HG02884 (cell line): ENCODE data around the gene PLA2G4E.

Experiments used
- ATAC-seq: cut with Tn5 transposase; IDR thresholded peaks from one replicate; pipeline ENCODE4 v1.9.1; 2021; ENCODE audit warnings: mild to moderate bottlenecking, moderate library complexity; ENCODE audit not compliant: unreplicated experiment

Gene PLA2G4E, protein sequence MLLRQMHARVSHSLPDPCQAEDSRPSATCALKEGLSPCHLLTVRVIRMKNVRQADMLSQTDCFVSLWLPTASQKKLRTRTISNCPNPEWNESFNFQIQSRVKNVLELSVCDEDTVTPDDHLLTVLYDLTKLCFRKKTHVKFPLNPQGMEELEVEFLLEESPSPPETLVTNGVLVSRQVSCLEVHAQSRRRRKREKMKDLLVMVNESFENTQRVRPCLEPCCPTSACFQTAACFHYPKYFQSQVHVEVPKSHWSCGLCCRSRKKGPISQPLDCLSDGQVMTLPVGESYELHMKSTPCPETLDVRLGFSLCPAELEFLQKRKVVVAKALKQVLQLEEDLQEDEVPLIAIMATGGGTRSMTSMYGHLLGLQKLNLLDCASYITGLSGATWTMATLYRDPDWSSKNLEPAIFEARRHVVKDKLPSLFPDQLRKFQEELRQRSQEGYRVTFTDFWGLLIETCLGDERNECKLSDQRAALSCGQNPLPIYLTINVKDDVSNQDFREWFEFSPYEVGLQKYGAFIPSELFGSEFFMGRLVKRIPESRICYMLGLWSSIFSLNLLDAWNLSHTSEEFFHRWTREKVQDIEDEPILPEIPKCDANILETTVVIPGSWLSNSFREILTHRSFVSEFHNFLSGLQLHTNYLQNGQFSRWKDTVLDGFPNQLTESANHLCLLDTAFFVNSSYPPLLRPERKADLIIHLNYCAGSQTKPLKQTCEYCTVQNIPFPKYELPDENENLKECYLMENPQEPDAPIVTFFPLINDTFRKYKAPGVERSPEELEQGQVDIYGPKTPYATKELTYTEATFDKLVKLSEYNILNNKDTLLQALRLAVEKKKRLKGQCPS

DNA sequence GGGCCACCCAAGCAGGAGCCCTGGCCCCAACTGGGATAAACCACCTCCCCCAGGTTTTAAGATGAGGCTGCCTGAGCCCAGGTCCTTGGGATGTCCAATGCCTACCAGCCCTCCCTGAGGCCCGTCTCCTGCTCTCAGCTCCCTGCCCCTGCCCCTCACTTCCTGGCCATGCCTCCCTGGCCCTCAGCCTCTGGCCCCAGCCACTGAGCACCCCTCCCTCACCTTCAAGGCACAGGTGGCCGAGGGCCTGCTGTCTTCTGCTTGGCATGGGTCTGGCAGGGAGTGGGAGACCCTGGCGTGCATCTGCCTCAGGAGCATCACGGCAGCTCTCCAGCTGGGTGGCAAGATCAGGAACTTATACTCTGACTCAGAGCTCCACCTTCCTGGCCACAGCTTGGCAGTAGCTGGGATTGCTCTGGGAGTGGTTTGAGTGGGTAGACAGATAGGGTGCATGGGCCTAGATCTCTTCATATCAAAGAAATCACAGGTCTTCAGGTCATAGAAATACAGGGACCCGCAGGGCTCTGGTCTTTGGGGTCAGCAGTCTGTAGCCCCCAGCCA lies at the start of gene PLA2G4E:
PLA2G4E (minus strand) TSS at position 330 of the 561 bp plus-strand sequence; CDS start at position 318, 12 bp downstream.
- ATAC-seq: no peak

DNA sequence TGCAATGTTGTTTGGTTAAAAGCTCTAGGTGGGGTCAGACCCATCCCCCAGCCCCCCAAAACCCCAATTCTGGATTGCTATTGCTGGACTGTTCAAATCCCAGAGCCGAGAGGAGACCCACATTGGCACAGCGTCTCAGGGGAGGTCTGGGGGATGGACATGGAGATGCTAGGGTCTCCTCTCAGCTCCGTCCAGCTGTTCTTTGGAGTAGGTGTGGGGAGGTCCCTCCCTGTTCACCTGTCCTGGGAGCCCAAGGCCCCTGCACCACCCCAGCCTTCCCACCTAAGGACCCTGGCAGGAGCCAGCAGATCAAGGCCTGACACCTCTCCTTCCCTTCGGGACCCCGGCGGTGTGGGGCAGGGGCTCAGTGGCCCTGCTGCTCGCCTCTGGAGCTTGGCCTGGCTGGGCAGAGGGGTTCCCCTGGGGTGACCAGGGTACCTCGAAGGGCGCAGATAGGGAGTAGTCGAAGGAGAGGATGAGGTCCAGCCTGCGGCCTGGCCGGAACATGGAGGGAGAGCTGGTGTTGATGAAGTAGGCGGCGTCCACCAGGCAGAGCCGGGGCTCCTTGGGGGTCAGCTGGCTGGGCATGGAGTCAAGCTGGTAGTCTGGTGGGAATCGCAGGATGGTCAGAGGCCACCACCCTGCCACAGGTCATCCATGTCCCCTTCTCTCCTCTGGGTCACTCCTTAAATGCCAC lies 49.6 kb upstream of the PLA2G4E start:
- ATAC-seq: no peak

DNA sequence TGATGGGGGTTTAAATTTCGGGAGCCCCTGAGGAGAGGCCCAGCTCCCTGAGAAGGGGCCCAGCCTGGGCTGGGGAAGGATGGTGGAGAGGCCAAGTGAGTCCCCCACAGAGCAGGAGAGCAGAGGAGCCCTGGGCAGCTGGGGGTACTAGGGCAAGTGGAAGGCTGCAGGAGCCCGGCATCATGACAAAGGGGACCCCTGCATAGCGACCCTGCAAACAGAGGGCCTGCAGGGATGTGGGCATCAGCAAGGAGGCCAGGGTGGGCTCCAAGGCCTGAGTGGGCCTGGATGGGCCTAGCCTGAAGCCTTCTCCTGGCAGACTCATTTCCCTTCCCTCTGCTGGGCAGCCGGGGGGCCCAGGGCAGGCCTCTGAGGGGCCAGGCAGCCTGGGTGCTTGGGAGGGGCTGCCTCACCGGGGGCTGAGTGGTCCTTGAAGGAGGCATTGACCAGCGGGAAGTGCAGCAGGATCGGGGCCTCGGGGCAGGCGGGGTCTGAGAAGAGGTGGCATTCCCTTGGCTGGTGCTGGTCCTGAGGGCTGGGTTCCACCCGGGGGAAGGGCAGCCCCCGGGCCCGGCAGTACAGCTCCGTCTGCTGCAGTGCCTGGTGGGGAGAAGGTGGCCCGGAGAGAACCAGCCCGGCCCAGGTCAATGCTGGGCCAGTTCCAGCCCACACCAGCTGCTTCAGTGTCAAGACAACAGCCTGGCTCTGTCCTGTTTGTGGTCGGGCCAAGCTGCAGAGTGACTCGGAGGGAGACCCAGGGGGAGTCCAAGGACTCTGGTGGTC lies 48.8 kb upstream of the PLA2G4E start:
- no peak for ATAC-seq

DNA sequence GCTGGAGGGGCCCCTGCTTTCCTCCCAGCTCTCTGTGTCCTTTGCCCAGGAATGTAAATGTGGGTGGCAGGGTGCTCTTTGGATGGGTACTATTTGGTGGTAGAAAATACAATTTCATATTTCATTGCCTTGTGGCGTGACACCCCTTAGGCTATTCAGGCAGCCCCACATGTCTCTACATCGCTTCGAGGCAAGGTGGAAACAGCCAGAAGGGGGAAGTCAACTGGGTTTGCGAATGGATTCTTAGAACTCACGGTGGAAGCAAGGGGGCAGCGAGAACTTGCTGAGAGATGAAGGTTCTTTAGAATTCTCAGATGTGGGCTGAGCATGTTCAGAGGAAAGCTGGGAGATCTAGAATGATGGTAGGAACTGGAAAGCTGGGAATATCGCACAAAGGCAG lies 48.2 kb upstream of the PLA2G4E start:
- ATAC-seq: no peak

DNA sequence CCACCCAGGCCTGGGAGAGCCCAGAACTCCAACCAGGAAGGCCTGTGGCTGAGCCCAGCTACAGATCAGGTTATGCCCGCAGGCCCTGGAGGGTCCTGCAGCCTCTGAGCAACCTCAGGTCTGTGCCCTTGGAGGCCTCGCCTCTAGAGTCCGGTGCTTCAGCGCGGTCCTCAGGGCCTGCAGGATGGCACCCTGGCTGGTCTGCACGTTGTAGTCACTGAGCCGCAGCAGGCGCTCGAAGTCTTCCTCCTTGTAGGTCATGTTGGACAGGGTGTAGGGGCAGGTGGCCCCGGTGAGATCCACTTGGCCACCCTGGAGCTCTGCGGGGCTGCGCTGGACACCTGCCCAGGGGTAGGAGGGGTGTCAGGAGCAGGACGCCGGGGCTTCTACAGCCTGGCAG lies 47.8 kb upstream of the PLA2G4E start:
- ATAC-seq: no peak

DNA sequence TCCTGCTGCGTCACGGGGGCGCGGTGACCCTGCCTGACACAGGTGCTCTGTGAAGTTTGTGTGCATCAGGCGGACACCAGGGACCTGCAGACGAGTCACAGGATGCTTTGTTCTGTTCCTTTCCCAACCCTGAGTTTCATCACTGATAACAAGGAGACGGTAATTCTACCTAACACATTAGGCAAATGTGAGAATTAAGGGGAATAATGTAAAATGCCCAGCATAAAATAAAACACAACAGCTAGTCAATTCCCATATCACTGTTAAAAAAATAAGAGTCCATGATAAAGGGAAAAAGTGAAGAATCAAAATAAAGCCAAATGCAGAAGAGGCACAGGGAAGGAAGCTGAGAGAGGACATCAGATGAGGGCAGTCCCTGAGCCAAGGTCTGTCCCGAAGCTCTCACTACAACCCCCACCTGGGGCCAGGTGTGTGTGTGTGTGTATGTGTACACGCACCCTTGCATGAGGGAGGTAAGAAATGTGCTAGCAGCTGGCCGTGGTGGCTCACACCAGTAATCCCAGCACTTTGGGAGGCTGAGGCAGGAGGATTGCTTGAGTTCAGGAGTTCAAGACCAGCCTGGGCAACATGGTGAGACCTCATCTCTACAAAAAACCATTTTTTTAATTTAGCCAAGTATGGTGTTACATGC lies 46.0 kb upstream of the PLA2G4E start:
- ATAC-seq: no peak

DNA sequence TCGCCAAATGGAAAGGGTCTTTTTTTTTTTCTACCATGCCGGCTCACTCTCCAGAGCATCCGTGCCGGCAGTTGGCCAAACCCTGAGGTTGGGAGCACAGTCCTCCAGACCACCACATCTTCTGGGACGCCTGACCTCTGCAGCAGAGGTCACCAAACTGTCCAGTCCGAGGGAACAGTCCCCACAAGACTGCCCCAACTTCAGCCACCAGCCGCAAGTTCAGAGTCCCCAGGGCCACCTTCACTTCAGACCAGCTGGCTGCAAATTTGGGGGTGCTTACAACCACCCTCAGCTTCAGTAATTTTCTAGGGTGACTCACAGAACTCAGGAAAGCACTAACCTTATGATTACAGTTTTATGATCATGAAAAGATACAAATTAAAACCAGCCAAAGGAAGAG lies 44.6 kb upstream of the PLA2G4E start:
- ATAC-seq: no peak

DNA sequence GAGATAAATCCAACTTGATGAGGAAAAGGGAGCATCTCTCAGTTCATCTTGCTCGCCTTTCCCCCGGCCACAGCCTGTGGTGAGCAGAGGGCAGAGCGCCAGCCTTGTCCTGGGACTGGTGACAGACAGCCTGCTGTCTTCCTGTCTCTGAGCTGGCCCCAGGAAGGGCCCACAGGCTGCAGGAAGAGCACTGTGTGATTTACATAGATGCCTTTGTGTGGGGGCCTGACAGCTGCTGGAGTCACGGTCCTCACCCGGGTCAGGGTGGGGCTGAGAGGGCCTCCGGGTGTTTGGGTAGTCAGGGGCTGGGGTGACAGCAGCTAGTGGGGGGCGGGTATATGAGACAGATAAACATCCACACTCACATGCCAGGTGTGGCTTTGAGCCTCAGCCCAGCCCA lies 44.2 kb upstream of the PLA2G4E start:
- no peak for ATAC-seq

DNA sequence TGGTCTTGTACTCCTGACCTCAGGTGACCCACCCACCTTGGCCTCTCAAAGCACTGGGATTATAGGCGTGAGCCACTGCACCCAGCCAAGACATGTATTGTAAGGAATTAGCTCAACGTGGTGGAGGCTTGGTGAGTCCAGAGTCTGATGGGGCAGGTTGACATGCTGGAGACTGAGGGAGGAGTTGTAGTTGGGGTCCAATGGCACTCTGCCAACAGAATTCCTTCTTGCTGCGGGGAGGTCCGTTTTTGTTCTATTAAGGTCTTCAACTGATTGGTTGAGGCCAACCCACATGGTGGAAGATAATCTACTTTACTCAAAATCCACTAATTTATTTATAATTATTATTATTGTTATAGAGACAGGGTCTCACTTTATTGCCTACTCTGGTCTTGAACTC lies 43.4 kb upstream of the PLA2G4E start:
- no peak for ATAC-seq

DNA sequence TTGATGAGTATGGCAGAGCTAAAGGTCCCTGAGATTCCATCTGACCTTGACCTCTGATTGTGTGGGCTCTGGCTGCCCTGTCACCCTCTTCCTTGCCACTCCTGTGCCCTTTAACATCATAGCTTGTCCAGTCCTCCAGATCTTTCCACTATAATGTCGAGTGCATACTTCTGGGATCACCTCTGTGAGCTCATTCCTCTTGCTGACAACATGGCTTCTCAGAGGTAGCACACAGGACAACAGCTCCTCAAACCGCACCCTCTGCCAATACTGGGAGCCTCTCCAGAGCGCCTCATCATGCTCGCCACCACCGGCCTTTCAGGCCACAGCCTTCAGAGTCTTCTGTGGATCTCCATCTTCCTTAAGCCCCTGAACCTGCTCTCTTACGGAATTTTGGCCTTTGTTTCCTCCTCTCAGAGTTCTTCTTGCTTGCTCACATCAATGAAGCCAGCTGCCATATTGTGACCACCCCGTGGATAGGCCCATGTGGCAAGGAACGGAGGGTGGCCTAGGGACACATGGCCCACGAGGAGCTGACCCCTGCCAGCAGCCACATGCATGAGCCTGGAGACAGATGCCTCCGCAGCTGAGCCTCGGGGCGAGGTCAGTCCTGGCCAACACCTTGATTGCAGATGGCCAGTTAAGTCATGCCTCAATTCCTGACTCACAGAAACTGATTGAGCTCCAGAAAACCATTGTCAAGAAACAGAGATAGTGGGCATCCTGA lies 42.4 kb upstream of the PLA2G4E start:
- no peak for ATAC-seq

DNA sequence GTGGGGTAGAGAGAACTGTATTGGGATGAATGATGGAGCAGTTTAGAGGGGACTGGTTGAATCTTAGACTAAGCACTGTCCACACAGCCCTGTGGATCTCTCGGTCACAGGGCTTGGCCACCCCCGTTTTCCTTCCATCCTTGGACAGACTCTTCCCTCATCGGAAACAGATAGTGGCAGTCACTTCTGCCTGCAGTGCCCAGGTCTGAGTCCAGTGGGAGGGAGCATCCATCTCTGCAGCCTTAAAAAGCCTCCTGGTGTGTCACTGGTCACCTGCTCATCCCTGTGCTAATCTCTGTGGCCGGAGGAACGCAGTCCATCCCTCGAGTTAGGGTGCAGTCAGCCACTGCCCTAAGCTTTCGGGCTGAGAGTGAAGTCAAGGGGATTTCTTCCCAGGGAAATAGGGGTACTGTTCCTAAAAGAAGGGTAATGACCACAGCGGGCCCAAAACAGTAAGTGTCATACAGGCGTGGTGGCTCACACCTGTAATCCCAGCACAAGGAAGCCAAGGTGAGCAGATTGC lies 41.5 kb upstream of the PLA2G4E start:
- no peak for ATAC-seq

DNA sequence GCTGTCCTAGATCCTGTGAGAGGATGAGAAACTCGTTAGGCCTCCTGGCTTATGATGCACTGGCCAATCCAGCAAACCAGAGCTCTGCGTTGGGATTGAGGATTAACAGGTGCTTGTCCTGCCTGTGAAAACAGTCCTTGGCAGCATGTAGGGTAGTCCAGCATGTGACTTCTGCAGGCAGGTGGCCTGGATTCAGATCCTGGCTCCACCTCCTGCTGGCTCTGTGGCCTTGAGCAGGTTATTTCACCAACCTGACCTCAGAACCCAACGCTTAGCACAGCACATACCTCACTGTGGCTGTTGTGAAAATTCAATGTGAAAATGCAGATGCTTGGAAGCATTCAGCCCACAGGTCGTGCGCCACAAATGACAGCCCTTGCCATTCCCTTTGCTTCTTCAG lies 40.0 kb upstream of the PLA2G4E start:
- no peak for ATAC-seq

DNA sequence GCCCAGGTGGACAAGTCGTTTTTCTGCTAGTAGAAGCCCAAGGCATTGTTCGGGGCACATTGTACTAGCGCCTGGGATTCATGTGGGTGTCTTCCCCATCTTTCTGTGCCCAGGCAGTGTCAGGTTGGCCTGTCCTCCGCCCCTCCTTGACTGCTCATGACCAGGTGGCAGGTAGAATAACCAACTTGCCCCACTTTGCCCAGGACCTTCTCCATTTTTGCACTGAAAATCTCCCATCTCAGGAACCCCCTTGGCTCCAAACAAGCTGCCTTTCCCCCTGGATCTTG lies 39.6 kb upstream of the PLA2G4E start:
- no peak for ATAC-seq

DNA sequence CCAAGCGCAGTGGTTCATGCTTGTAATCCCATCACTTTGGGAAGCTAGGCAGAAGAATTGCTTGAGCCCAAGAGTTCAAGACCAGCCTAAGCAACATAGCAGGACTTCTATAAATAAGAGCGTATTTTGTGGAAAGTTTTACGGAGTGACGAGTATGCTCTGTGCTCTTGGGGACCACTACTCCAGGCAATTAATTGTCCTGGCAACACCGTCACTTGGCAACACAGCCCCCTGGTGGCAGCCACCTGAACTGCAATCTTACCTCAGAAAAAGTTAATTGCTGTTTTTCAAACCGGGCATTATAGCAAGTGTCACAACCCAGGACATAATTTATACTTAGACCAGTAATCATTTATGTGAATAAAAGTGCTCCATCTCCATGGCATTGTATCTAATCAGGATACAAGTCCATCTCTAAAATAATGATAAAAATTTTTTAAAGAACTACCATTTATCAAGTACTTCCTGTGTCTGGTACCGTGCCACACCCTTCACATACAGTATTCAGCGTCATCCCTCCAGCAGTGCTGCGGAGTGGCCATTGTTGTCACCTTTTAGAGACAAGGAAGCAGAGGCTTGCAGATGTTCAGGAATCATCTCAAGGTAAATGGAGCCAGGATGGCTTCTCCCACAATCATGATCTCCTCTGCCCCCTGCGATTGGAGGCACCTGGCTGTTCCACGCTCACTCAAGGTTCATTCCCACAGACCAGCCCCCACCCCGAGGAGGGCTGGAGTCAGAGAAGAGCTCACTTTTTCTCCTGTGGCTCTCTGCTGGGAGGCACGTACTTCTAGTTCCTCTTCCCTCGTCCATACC lies 39.0 kb upstream of the PLA2G4E start:
- no peak for ATAC-seq

DNA sequence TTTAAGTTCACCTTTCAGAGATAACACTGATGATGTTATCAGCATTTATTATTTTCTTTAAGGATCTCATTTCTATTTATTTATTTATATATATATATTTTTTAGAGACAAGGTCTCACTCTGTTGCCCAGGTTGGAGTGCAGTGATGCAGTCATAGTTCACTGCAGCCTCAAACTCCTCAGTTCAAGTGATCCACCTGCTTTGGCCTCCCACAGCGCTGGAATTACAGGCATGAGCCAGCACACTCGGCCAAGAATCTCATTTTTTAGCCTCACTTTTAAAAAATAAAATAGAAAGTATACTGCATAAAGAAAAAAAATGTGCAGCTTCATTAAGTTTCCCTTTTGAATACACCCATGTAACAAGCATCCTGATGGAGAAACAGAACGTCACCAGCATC lies 37.9 kb upstream of the PLA2G4E start:
- no peak for ATAC-seq

DNA sequence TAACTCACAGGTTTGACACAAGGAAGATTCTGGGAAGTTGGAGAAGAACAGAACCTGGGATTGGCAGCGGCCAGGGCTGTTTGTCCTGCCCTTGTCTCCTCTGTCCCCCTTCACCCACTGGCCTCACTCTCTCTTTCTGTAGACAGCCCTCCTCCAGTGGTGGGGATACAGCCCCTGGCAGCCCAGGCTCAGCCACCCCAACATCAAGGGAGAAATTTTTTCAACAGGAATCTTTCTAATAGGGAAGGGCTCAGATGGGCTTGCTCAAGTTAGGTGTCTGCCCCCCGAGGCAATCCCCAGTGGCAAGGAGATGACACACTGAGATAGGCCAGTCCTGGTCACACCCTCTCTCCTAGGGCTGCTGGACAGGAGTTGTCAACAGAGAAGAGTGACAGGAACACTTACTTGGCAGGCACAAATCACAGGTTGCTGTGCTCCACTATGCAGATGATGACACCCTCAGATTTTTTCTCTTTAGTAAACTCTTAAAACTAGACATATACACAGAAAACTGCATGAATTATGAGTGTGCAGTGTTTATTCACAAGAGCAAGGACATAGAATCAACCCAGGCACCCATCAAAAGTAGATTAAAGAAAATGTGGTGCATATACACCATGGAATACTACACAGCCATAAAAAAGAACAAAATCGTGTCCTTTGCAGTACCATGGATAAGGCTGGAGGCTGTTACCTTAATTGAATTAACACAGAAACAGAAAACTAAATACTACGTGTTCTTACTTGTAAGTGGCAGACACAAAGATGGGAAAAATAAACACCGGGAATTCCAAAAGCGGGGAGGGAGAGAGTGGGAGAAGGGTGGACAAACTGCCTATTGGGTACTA lies 37.2 kb upstream of the PLA2G4E start:
- no peak for ATAC-seq

DNA sequence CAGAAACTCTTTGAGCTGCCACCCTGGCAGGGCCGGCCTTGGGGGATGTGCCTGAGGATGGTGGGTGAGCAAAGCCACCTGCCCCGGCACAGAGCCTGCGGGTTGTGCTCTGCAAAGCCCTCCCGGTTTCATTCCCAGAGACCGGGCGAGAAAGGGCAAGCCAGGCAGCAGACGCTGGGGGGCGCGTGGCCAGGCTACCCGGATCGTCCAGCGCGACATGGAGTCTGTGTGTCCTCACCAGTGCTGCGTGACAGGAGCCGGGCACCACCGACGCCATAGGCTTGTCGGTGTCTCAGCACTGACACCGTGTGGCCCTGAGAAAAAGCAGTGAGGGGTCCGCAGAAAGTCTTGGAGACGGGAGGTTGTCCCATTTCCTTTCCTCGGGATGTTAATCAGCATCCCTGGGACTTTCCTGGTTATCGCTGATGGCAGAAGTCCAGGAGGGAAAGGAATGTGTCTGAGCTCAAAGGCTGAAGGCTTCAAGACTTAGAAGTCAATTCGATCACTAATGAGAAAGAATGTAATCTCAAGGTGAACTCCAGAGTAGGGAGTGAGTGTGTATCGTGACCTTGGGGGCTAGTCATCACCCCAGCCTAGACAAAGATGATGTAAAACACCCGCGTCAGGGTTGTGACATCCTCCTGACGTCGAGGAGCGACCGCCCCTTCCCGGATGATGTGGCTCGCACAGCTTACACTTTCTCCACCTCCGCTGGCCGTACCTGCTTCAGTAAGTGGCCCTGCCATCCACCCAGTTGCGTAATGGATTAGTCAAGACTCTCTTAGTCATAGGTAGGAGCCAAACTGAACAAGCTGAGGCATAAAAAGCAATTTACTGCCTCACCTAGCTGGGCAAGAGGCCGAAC lies 36.3 kb upstream of the PLA2G4E start:
- no peak for ATAC-seq
